ENCODE measurements around the gene POT1.

The POT1 gene

DNA sequence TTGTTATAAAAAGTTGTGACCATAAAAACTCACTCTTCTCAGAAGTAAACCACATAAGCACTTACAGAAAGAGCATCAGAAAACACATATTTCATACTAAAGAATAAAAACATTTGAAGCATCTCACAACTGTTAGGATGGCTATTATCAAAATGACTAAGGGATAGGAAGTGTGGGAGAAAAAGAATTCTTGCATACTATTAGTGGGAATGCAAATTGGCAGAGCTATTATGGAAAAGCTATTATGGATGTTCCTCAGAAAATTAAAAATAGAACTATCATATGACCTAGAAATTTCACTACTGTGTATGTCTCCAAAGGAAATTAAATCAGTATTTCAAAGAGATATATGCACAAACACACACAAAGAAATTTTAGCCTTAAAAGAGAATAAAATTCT is 25.2 kb upstream of the POT1 start:
- Mint-ChIP-seq H3K9me3 (peaks cover 20% of the 10 kb centered on the region), H3K4me1 (no peaks in the 10 kb centered on the region), H3K27me3 (ENCODE audit: low read depth, poor library complexity) (no peaks in the 10 kb centered on the region), H3K4me3 (no peak overlapping the region), H3K36me3 (ENCODE audit: low read depth) (peaks cover 4% of the 10 kb centered on the region), H3K27ac (no peak overlapping the region)
- no peak for DNase-seq
- TF ChIP-seq, protein P1, sequence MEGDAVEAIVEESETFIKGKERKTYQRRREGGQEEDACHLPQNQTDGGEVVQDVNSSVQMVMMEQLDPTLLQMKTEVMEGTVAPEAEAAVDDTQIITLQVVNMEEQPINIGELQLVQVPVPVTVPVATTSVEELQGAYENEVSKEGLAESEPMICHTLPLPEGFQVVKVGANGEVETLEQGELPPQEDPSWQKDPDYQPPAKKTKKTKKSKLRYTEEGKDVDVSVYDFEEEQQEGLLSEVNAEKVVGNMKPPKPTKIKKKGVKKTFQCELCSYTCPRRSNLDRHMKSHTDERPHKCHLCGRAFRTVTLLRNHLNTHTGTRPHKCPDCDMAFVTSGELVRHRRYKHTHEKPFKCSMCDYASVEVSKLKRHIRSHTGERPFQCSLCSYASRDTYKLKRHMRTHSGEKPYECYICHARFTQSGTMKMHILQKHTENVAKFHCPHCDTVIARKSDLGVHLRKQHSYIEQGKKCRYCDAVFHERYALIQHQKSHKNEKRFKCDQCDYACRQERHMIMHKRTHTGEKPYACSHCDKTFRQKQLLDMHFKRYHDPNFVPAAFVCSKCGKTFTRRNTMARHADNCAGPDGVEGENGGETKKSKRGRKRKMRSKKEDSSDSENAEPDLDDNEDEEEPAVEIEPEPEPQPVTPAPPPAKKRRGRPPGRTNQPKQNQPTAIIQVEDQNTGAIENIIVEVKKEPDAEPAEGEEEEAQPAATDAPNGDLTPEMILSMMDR (IDR thresholded peaks at IDR 0.05), result no peak

DNA sequence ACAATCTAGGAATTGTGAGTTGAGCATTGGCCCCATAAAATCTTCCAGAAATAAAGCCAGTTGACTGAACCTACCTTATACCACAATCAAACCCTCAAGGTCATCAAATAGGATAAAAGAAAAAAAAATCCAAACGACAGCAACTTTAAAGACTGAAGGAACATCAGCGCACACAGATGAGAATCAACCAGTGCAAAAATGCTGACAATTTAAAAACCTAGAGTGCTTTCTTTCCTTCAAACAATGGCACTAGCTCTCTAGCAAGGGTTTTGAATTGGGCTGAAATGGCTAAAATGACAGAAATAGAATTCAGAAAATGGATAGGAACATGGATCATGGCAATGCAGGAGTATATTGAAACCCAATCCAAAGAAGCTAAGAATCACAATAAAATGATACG is 16.1 kb upstream of the POT1 start:
- H3K4me1 Mint-ChIP-seq, result peaks cover 5% of the 10 kb centered on the region
- H3K9me3 Mint-ChIP-seq, result peaks cover 16% of the 10 kb centered on the region
- TF ChIP-seq, protein P1 (IDR thresholded peaks at IDR 0.05), result no peak
- DNase-seq, result no peak
- no peaks in the 10 kb centered on the region for H3K36me3 Mint-ChIP-seq (ENCODE audit: low read depth)
- H3K4me3 Mint-ChIP-seq, result no peak overlapping the region
- H3K27me3 Mint-ChIP-seq (ENCODE audit: low read depth, poor library complexity), result peaks cover 8% of the 10 kb centered on the region
- no peak overlapping the region for H3K27ac Mint-ChIP-seq

DNA sequence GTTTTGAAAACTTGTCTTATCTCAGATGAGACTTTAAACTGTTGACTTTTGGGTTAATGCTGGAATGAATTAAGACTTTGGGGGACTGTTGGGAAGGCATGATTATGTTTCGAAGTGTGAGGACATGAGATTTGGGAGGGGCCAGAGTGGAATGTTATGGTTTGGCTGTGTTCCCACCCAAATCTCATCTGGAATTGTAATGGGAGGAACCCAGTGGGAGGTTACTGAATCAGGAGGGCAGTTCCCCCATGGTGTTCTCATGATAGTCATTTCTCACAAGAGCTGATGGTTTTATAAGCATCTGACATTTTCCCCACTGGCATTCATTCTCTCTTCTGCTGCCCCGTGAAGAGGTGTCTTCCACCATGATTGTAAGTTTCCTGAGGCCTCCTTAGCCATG is 13.8 kb upstream of the POT1 start:
- Mint-ChIP-seq H3K27ac (no peak overlapping the region), H3K4me3 (no peak overlapping the region), H3K27me3 (ENCODE audit: low read depth, poor library complexity) (peaks cover 8% of the 10 kb centered on the region), H3K9me3 (peaks cover 16% of the 10 kb centered on the region), H3K4me1 (peaks cover 5% of the 10 kb centered on the region), H3K36me3 (ENCODE audit: low read depth) (no peaks in the 10 kb centered on the region)
- DNase-seq, result no peak
- TF ChIP-seq, protein P1 (IDR thresholded peaks at IDR 0.05), result no peak

DNA sequence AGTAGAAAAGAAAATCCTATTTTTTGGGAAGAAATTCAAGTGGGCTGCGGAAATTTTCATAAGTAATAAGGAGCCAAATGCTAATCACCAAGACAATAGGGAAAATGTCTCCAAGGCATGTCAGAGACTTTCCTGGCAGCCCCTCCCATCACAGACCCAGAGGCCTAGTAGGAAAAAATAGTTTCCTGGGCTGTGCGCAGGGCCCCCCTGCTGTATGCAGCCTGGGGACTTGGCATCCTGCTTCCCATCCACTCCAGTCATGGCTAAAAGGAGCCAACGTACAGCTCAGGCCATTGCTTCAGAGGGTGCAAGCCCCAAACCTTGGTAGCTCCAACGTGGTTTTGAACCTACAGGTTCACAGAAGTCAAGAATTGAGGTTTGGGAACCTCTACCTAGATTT is 12.8 kb upstream of the POT1 start:
- H3K4me1 Mint-ChIP-seq, result peaks cover 5% of the 10 kb centered on the region
- no peaks in the 10 kb centered on the region for H3K36me3 Mint-ChIP-seq (ENCODE audit: low read depth)
- H3K27ac Mint-ChIP-seq, result no peak overlapping the region
- no peak overlapping the region for H3K4me3 Mint-ChIP-seq
- DNase-seq, result no peak
- H3K27me3 Mint-ChIP-seq (ENCODE audit: low read depth, poor library complexity), result peaks cover 8% of the 10 kb centered on the region
- H3K9me3 Mint-ChIP-seq, result peaks cover 12% of the 10 kb centered on the region
- TF ChIP-seq, protein P1 (IDR thresholded peaks at IDR 0.05), result no peak

DNA sequence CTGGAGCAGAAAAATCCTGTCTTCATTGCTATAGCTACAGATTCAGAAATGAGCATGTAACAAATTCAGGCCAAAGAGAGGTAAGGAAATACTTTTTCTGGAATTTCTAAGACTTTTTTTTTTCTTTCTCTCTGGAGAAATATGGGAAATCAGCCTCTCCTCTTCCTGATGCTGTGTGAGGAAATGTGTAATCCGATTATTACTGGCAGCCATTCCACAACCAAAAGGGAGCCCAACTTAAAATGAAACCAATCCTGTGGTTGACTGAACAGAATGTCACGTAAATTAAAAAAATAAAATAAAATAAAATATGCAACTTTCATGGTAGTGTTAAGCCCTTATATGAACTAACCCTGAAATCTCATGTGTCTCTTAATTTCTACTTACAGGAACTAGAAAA is 10.7 kb upstream of the POT1 start:
- TF ChIP-seq, protein P1 (IDR thresholded peaks at IDR 0.05), result no peak
- H3K4me3 Mint-ChIP-seq, result no peak overlapping the region

DNA sequence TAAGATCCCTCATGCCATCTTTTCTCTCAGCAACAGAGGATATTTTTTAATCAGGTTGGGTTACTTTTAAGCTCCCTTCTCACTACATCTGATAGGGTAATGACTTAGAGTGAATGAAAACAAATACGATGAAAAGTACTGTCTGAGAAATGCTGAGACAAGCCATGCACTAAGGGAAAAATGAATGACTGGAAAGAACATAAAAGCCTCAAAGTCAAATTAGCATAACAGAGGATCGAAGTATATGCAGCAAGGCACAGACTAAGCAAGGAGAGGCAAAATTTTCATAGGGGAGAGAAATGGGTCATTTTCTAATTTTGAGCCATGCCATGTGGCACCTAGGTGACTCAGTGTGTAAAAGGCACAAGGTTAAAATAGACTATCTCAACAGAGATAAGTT is 8.5 kb upstream of the POT1 start:
- H3K27ac Mint-ChIP-seq, result no peak overlapping the region
- no peaks in the 10 kb centered on the region for H3K36me3 Mint-ChIP-seq (ENCODE audit: low read depth)
- H3K27me3 Mint-ChIP-seq (ENCODE audit: low read depth, poor library complexity), result peaks cover 7% of the 10 kb centered on the region
- peaks cover 5% of the 10 kb centered on the region for H3K4me1 Mint-ChIP-seq
- no peak for DNase-seq
- no peak overlapping the region for H3K4me3 Mint-ChIP-seq
- TF ChIP-seq, protein P1 (IDR thresholded peaks at IDR 0.05), result no peak
- no peaks in the 10 kb centered on the region for H3K9me3 Mint-ChIP-seq

More for the DNA sequence above, 10.7 kb upstream of the POT1 start:
- H3K9me3 Mint-ChIP-seq, result no peaks in the 10 kb centered on the region
- peaks cover 10% of the 10 kb centered on the region for H3K27me3 Mint-ChIP-seq (ENCODE audit: low read depth, poor library complexity)
- H3K4me1 Mint-ChIP-seq, result peaks cover 5% of the 10 kb centered on the region
- no peak overlapping the region for H3K27ac Mint-ChIP-seq
- DNase-seq, result no peak
- H3K36me3 Mint-ChIP-seq (ENCODE audit: low read depth), result no peaks in the 10 kb centered on the region

Data from nephron progenitor cell (in vitro differentiated cells).